Measurements from ENCODE around the gene PLLP.

Gene PLLP

DNA sequence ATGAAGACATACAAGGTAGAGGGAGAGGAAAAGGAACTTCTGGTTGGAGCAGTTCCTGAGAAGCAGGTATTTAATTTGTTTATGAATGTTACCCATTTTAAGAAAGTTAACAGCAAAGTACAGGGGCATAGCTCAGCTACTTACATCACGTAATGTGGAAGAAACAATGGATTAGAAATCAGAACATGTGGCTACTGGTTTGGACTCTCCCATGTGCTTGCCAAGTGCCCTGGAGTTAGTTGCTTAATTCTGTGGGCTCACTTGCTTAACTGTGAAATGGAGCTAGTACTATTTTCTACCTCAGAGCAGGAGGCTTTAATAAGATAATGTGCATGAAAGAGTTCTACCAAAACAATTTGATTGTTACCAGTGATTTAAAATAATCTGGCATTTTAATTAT, 71.0 kb downstream of the PLLP start:
- DNase-seq: no peak

GRCh38 chr16:57209780-57210179, 74.7 kb downstream of the PLLP start:
- no peak for DNase-seq

- no peak for DNase-seq
These were observed 75.5 kb downstream of the PLLP start for GRCh38 chr16:57208926-57209325.

Data from activated gamma-delta T cell treated with Interleukin-2 at 50 U/mL for 16 hours (primary cell).